ENCODE measurements around the gene MLLT6.

MLLT6 gene

GRCh38 chr17:38671939-38672720 is 32.9 kb upstream of the MLLT6 start:
- in situ Hi-C loops (cut with HindIII; ENCODE audit: low sequenced_read_pairs): no loop called here
- no peak for TF ChIP-seq CTCF (IDR thresholded peaks at IDR 0.05; ENCODE audit: low read depth, low read length, missing control alignments)
- no peak overlapping the region for H3K4me3 ChIP-seq (ENCODE audit: low read depth, low read length)
- DNase-seq (ENCODE audit: low read depth): no peak

GRCh38 chr17:38672788-38673706 is 32.0 kb upstream of the MLLT6 start:
- no peak for DNase-seq (ENCODE audit: low read depth)
- TF ChIP-seq CTCF (IDR thresholded peaks at IDR 0.05; ENCODE audit: low read depth, low read length, missing control alignments): no peak
- no peak overlapping the region for H3K4me3 ChIP-seq (ENCODE audit: low read depth, low read length)
- in situ Hi-C loops (cut with HindIII; ENCODE audit: low sequenced_read_pairs): no loop called here

GRCh38 chr17:38673707-38674013 is 31.4 kb upstream of the MLLT6 start:
- in situ Hi-C loops (cut with HindIII; ENCODE audit: low sequenced_read_pairs): no loop called here
- TF ChIP-seq CTCF (IDR thresholded peaks at IDR 0.05; ENCODE audit: low read depth, low read length, missing control alignments): no peak
- H3K4me3 ChIP-seq (ENCODE audit: low read depth, low read length): no peak overlapping the region
- no peak for DNase-seq (ENCODE audit: low read depth)

GRCh38 chr17:38674014-38674748 is 30.9 kb upstream of the MLLT6 start:
- TF ChIP-seq CTCF (IDR thresholded peaks at IDR 0.05; ENCODE audit: low read depth, low read length, missing control alignments): no peak
- DNase-seq (ENCODE audit: low read depth): no peak
- in situ Hi-C loops (cut with HindIII; ENCODE audit: low sequenced_read_pairs): no loop called here

GRCh38 chr17:38674749-38675615 is 30.1 kb upstream of the MLLT6 start, which contains the start of gene EPOP:
TSS of gene EPOP (minus strand) at chr17:38674957. CDS start at chr17:38674495, 462 bp downstream.
- in situ Hi-C loops (cut with HindIII; ENCODE audit: low sequenced_read_pairs): no loop called here
- peak; percentile 20 for DNase-seq (ENCODE audit: low read depth)
- peak within 1 kb of the TSS; percentile 34 for H3K4me3 ChIP-seq (ENCODE audit: low read depth, low read length)
- no peak for TF ChIP-seq CTCF (IDR thresholded peaks at IDR 0.05; ENCODE audit: low read depth, low read length, missing control alignments)

More at GRCh38 chr17:38674014-38674748, 30.9 kb upstream of the MLLT6 start:
- peak overlapping the region; percentile 34 for H3K4me3 ChIP-seq (ENCODE audit: low read depth, low read length)

Measured in astrocyte of the cerebellum (primary cell).